Breast epithelium (tissue), 4 donors: ENCODE measurements around the gene MAD2L1BP. TPM values are rescaled to one million over a fixed set of nuclear protein-coding genes. Genes with fewer than 3 reads are reported as not detected.

Source experiments
- DNase-seq, 2 donors: peaks; one replicate each; pipeline ENCODE4 v3.0.0-alpha.2; 2019; ENCODE audit warnings: low spot score in 2 of 2
- H3K27ac ChIP-seq, 2 donors: fragments of 200-600 bp; sonication (generic) in 1 of 2; one replicate each; pipeline ENCODE4 v1.5.1; 2016 to 2019; ENCODE audit warnings: mild to moderate bottlenecking in 1 of 2
- H3K27me3 ChIP-seq, 2 donors: fragments of 200-600 bp; sonication (generic) in 1 of 2; one replicate each; pipeline versions ENCODE4 v1.5.1 to v1.6.0; 2017 to 2019; ENCODE audit warnings: control low read depth in 1 of 2, mild to moderate bottlenecking in 1 of 2
- H3K36me3 ChIP-seq: fragments of 200-600 bp; one replicate; pipeline ENCODE4 v1.5.1; 2019
- H3K4me1 ChIP-seq, 2 donors: fragments of 200-600 bp; sonication (generic); one replicate each; pipeline ENCODE4 v1.5.1; 2016 to 2019; ENCODE audit warnings: control low read depth in 1 of 2
- H3K4me3 ChIP-seq, 3 donors: fragments of 200-600 bp; sonication (generic); 1 replicate in 2 of 3; 2 replicates in 1 of 3; pipeline ENCODE4 v1.5.1; 2016 to 2019; ENCODE audit warnings: mild to moderate bottlenecking in 3 of 3, moderate library complexity in 2 of 3
- H3K9me3 ChIP-seq, 2 donors: fragments of 200-600 bp; sonication (generic) in 1 of 2; one replicate each; pipeline ENCODE4 v1.5.1; 2016 to 2019; ENCODE audit warnings: control low read depth in 1 of 2
- POLR2A ChIP-seq: fragments of 450-650 bp; IDR thresholded peaks from one replicate; pipeline ENCODE4 v1.6.1; 2016; ENCODE audit warnings: antibody characterized with exemption, mild to moderate bottlenecking, moderate library complexity
- POLR2AphosphoS5 ChIP-seq, 3 donors: sonication (generic); formaldehyde crosslinking; IDR thresholded peaks; one replicate each; pipeline ENCODE4 v1.6.1; 2017; ENCODE audit warnings: antibody characterized with exemption in 3 of 3
- intact Hi-C: fragments of 100-400 bp; cut with DNase I; formaldehyde crosslinking; loops from one replicate; pipeline ENCODE4 v1.15.1; 2023; ENCODE audit warnings: low total_unique reads
- total RNA-seq, 3 donors: library from RNA; depleted of rRNA; stranded (reverse); fragments of >200 nt; gene quantifications; one replicate each; pipeline ENCODE4 v1.1.0, GENCODE V29; 2016
- TF ChIP-seq, protein P1 (sequence below), 3 donors: fragments of 450-650 bp; IDR thresholded peaks; one replicate each; pipeline ENCODE4 v1.5.1; 2016 to 2017; ENCODE audit warnings: antibody characterized with exemption in 3 of 3, mild to moderate bottlenecking in 3 of 3, moderate library complexity in 3 of 3

Gene MAD2L1BP
- total RNA-seq, 3 donors from 2014 or later: 33.4 to 53.0 (median 33.4) TPM

DNA sequence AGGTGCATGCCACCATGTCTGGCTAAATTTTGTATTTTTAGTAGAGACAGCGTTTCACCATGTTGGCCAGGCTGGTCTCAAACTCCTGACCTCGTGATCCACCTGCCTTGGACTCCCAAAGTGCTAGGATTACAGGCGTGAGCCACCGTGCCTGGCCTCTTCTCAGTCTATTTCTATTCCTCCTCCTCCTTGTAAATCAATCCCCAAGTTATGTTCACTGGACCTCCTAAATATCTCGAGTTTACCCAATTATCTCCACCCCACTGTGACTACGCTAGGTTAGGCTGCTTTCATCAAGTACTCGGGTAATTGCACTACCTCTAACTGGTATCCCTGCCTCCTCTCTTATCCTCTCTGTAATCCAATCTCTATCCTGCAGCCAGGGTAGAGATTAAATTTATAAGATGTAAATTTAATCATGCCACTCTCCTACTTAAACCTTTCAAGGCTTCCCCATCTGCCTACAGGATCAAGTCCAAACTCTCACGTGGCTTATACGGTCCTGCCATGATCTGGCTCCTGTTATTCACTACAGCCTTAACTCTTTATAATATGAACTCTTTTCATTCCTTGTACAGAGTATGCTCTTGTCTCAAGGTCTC is 837 bp upstream of the MAD2L1BP start:
- Histone ChIP-seq H3K36me3 (no peaks in the 10 kb centered on the region), H3K9me3 (no peaks in the 10 kb centered on the region), H3K4me1 (no peaks in the 10 kb centered on the region), H3K4me3 (peak overlapping the region in 1 of 3 donors; percentile 84), H3K27me3 (no peaks in the 10 kb centered on the region), H3K27ac (peak overlapping the region; percentile 88 to 91)
- intact Hi-C loops: no loop called here
- no peak for TF ChIP-seq POLR2A
- TF ChIP-seq POLR2AphosphoS5 (IDR thresholded peaks at IDR 0.05): no peak
- TF ChIP-seq, protein P1, sequence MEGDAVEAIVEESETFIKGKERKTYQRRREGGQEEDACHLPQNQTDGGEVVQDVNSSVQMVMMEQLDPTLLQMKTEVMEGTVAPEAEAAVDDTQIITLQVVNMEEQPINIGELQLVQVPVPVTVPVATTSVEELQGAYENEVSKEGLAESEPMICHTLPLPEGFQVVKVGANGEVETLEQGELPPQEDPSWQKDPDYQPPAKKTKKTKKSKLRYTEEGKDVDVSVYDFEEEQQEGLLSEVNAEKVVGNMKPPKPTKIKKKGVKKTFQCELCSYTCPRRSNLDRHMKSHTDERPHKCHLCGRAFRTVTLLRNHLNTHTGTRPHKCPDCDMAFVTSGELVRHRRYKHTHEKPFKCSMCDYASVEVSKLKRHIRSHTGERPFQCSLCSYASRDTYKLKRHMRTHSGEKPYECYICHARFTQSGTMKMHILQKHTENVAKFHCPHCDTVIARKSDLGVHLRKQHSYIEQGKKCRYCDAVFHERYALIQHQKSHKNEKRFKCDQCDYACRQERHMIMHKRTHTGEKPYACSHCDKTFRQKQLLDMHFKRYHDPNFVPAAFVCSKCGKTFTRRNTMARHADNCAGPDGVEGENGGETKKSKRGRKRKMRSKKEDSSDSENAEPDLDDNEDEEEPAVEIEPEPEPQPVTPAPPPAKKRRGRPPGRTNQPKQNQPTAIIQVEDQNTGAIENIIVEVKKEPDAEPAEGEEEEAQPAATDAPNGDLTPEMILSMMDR (IDR thresholded peaks at IDR 0.05): no peak
- no peak for DNase-seq

DNA sequence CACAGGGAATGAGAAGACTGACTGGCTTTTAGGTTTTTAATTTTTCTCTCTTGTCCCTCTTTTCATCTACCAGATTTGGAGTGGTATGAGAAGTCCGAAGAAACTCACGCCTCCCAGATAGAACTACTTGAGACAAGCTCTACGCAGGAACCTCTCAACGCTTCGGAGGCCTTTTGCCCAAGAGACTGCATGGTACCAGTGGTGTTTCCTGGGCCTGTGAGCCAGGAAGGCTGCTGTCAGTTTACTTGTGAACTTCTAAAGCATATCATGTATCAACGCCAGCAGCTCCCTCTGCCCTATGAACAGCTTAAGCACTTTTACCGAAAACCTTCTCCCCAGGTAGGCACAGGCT is 644 bp downstream of the MAD2L1BP start:
- intact Hi-C loops: no loop called here
- peak overlapping the region; percentile 84 to 90 (median 89) for H3K4me3 ChIP-seq
- H3K4me1 ChIP-seq: no peaks in the 10 kb centered on the region
- peak overlapping the region; percentile 88 to 91 for H3K27ac ChIP-seq
- H3K36me3 ChIP-seq: no peaks in the 10 kb centered on the region
- H3K27me3 ChIP-seq: no peaks in the 10 kb centered on the region
- no peak for TF ChIP-seq POLR2A
- TF ChIP-seq, protein P1 (IDR thresholded peaks at IDR 0.05): no peak
- no peak for TF ChIP-seq POLR2AphosphoS5 (IDR thresholded peaks at IDR 0.05)
- H3K9me3 ChIP-seq: no peaks in the 10 kb centered on the region
- DNase-seq: no peak

DNA sequence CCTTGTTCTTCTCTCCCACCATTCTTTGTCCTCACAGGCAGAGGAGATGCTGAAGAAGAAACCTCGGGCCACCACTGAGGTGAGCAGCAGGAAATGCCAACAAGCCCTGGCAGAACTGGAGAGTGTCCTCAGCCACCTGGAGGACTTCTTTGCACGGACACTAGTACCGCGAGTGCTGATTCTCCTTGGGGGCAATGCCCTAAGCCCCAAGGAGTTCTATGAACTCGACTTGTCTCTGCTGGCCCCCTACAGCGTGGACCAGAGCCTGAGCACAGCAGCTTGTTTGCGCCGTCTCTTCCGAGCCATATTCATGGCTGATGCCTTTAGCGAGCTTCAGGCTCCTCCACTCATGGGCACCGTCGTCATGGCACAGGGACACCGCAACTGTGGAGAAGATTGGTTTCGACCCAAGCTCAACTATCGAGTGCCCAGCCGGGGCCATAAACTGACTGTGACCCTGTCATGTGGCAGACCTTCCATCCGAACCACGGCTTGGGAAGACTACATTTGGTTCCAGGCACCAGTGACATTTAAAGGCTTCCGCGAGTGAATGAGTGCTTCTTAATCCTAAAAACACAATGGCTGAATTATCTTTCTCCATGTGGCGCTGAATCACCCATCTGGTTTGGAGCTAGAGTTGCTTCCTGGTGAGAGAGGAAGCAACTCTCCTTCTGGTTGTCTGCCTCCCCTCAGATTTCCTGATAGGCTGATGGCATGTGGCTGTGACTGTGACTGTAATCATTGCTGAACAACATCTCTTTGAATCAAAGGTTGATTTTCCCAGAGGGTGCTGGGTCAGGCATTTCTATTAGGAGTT is 4.6 kb downstream of the MAD2L1BP start:
- H3K4me1 ChIP-seq: no peaks in the 10 kb centered on the region
- no peaks in the 10 kb centered on the region for H3K36me3 ChIP-seq
- intact Hi-C loops: no loop called here
- no peak overlapping the region for H3K4me3 ChIP-seq
- DNase-seq: no peak
- no peaks in the 10 kb centered on the region for H3K9me3 ChIP-seq
- peak overlapping the region in 1 of 2 donors; percentile 34 for H3K27ac ChIP-seq
- no peaks in the 10 kb centered on the region for H3K27me3 ChIP-seq
- TF ChIP-seq POLR2A (no peak), POLR2AphosphoS5 (IDR thresholded peaks at IDR 0.05) (no peak)
- TF ChIP-seq, protein P1 (IDR thresholded peaks at IDR 0.05): no peak

DNA sequence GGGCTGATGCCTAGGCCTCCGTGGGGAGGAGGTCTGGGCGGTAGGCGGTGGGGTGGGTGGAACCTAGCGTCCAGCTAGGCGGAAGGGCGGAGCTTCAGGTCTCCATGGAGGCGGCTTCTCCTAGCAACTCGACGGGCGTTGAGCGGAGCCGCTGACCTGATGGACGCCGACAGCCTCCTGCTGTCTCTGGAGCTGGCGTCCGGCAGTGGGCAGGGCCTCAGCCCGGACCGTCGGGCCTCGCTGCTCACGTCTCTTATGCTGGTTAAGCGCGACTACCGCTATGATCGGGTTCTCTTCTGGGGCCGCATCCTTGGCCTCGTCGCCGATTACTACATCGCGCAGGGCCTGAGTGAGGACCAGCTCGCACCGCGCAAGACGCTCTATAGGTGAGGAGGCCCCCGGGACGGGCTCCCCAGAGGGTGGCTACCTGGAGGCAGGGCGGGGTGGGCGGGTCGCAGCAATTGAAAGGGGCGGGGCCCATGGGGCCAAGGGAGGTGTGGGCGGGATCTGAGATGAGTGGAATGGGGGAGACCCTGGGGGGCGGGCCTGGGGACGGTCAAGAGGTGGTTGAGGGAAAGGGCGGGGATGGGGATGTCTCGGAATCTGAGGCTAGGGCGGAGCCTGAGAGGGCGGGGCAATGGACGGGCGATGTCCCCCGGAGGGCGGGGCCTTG is 9.4 kb downstream of the MAD2L1BP start, which contains the start of gene RSPH9:
RSPH9 (plus strand) TSS at position 97 of the 673 bp plus-strand sequence; CDS start at position 160, 63 bp downstream.
- DNase-seq: peak in 1 of 2 donors; percentile 80
- no peaks in the 10 kb centered on the region for H3K36me3 ChIP-seq
- intact Hi-C loops: loop anchor here (1.0 kb wide), 1 partner anchor 16 kb away; no protein-coding TSS in a partner anchor
- no peaks in the 10 kb centered on the region for H3K27me3 ChIP-seq
- H3K4me1 ChIP-seq: no peaks in the 10 kb centered on the region
- peak within 1 kb of the TSS; percentile 71 to 85 for H3K27ac ChIP-seq
- no peaks in the 10 kb centered on the region for H3K9me3 ChIP-seq
- no peak for TF ChIP-seq POLR2A
- TF ChIP-seq, protein P1 (IDR thresholded peaks at IDR 0.05): no peak
- no peak for TF ChIP-seq POLR2AphosphoS5 (IDR thresholded peaks at IDR 0.05)
- peak within 1 kb of the TSS; percentile 38 to 74 (median 60) for H3K4me3 ChIP-seq
